HUES6 (cell line): ENCODE results near the gene ISYNA1.

Source experiments
- H3K27ac ChIP-seq: 2 replicates; pipeline ENCODE4 v1.7.0; 2013; ENCODE audit warnings: low read depth, mild to moderate bottlenecking, low read length, inconsistent platforms
- H3K27me3 ChIP-seq: 2 replicates; pipeline ENCODE4 v1.6.1; 2013; ENCODE audit warnings: low read length; ENCODE audit not compliant: control insufficient read depth, insufficient read depth
- H3K36me3 ChIP-seq: 2 replicates; pipeline ENCODE4 v1.6.1; 2013; ENCODE audit warnings: low read length; ENCODE audit not compliant: control insufficient read depth, insufficient read depth
- H3K4me1 ChIP-seq: 2 replicates; pipeline ENCODE4 v1.6.1; 2013; ENCODE audit warnings: low read length; ENCODE audit not compliant: control insufficient read depth, insufficient read depth
- H3K4me3 ChIP-seq: 2 replicates; pipeline ENCODE4 v1.5.1; 2013; ENCODE audit warnings: low read depth, low read length
- H3K9ac ChIP-seq: one replicate; pipeline ENCODE4 v1.6.1; 2013; ENCODE audit warnings: mild to moderate bottlenecking, low read length
- H3K9me3 ChIP-seq: 2 replicates; pipeline ENCODE4 v1.6.1; 2013; ENCODE audit warnings: low read depth, low read length; ENCODE audit not compliant: control insufficient read depth, insufficient read depth

Gene ISYNA1

GRCh38 chr19:18437491-18438330 is at the start of gene ISYNA1:
Gene ISYNA1 (minus strand): TSS chr19:18438133. CDS start chr19:18437979, 154 bp downstream.
- Histone ChIP-seq H3K27ac (peak within 1 kb of the TSS; percentile 64; the same call in 1 of the 2 replicates), H3K4me1 (peaks cover 39% of the 10 kb centered on the region), H3K9me3 (no peaks in the 10 kb centered on the region), H3K4me3 (peak within 1 kb of the TSS; percentile 88), H3K27me3 (no peaks in the 10 kb centered on the region), H3K36me3 (peaks cover 20% of the 10 kb centered on the region), H3K9ac (peak within 1 kb of the TSS; percentile 68)

- H3K27ac ChIP-seq: no peak overlapping the region
- no peak overlapping the region for H3K4me3 ChIP-seq
- H3K9me3 ChIP-seq: no peaks in the 10 kb centered on the region
- peaks cover 19% of the 10 kb centered on the region for H3K4me1 ChIP-seq
- H3K36me3 ChIP-seq: no peaks in the 10 kb centered on the region
- H3K9ac ChIP-seq: no peak overlapping the region
- H3K27me3 ChIP-seq: no peaks in the 10 kb centered on the region
These were observed 48.8 kb upstream of the ISYNA1 start for GRCh38 chr19:18486746-18487145.

GRCh38 chr19:18484992-18485391 is 47.1 kb upstream of the ISYNA1 start:
- H3K4me1 ChIP-seq: peaks cover 19% of the 10 kb centered on the region
- no peak overlapping the region for H3K9ac ChIP-seq
- H3K36me3 ChIP-seq: no peaks in the 10 kb centered on the region
- no peak overlapping the region for H3K4me3 ChIP-seq
- H3K27me3 ChIP-seq: no peaks in the 10 kb centered on the region
- H3K27ac ChIP-seq: no peak overlapping the region
- H3K9me3 ChIP-seq: no peaks in the 10 kb centered on the region

GRCh38 chr19:18483119-18483890 is 45.4 kb upstream of the ISYNA1 start:
- H3K9me3 ChIP-seq: no peaks in the 10 kb centered on the region
- no peak overlapping the region for H3K4me3 ChIP-seq
- no peaks in the 10 kb centered on the region for H3K36me3 ChIP-seq
- H3K27me3 ChIP-seq: no peaks in the 10 kb centered on the region
- H3K27ac ChIP-seq: no peak overlapping the region
- no peak overlapping the region for H3K9ac ChIP-seq
- peaks cover 20% of the 10 kb centered on the region for H3K4me1 ChIP-seq

- Histone ChIP-seq H3K27ac (no peak overlapping the region), H3K36me3 (no peaks in the 10 kb centered on the region), H3K4me1 (peaks cover 19% of the 10 kb centered on the region), H3K4me3 (no peak overlapping the region), H3K9ac (no peak overlapping the region), H3K9me3 (no peaks in the 10 kb centered on the region), H3K27me3 (no peaks in the 10 kb centered on the region)
These were observed 43.7 kb upstream of the ISYNA1 start for GRCh38 chr19:18481505-18482222.

- H3K9me3 ChIP-seq: no peaks in the 10 kb centered on the region
- no peaks in the 10 kb centered on the region for H3K36me3 ChIP-seq
- peaks cover 6% of the 10 kb centered on the region; the same call in 1 of the 2 replicates for H3K4me1 ChIP-seq
- no peak overlapping the region for H3K27ac ChIP-seq
- no peaks in the 10 kb centered on the region for H3K27me3 ChIP-seq
- no peak overlapping the region for H3K9ac ChIP-seq
- H3K4me3 ChIP-seq: no peak overlapping the region
These were observed 42.2 kb upstream of the ISYNA1 start for GRCh38 chr19:18480006-18480691.

- no peak overlapping the region for H3K9ac ChIP-seq
- H3K27me3 ChIP-seq: no peaks in the 10 kb centered on the region
- no peak overlapping the region for H3K27ac ChIP-seq
- H3K4me3 ChIP-seq: no peak overlapping the region
- H3K9me3 ChIP-seq: no peaks in the 10 kb centered on the region
- no peaks in the 10 kb centered on the region for H3K36me3 ChIP-seq
- H3K4me1 ChIP-seq: peaks cover 6% of the 10 kb centered on the region; the same call in 1 of the 2 replicates
These were observed 40.8 kb upstream of the ISYNA1 start for GRCh38 chr19:18478545-18479311.

GRCh38 chr19:18477974-18478373 is 40.0 kb upstream of the ISYNA1 start:
- no peaks in the 10 kb centered on the region for H3K36me3 ChIP-seq
- H3K9ac ChIP-seq: no peak overlapping the region
- no peak overlapping the region for H3K4me3 ChIP-seq
- no peaks in the 10 kb centered on the region for H3K9me3 ChIP-seq
- H3K27me3 ChIP-seq: no peaks in the 10 kb centered on the region
- H3K27ac ChIP-seq: no peak overlapping the region
- peaks cover 6% of the 10 kb centered on the region; the same call in 1 of the 2 replicates for H3K4me1 ChIP-seq

- no peaks in the 10 kb centered on the region for H3K9me3 ChIP-seq
- H3K27ac ChIP-seq: no peak overlapping the region
- no peak overlapping the region for H3K9ac ChIP-seq
- H3K4me3 ChIP-seq: no peak overlapping the region
- peaks cover 6% of the 10 kb centered on the region; the same call in 1 of the 2 replicates for H3K4me1 ChIP-seq
- H3K27me3 ChIP-seq: no peaks in the 10 kb centered on the region
- no peaks in the 10 kb centered on the region for H3K36me3 ChIP-seq
These were observed 39.3 kb upstream of the ISYNA1 start for GRCh38 chr19:18477042-18477779.
